ENCODE results near the gene ATAD2B.
"Not testable (repeated sequence)": the region's sequence is repeated elsewhere in the genome, so short reads cannot be mapped to it uniquely, and the experiment has no call there.

The ATAD2B gene

GRCh38 chr2:23723029-23723428 lies 203.9 kb downstream of the ATAD2B start:
- DNase-seq, result not testable (repeated sequence)

GRCh38 chr2:23722255-23722654 lies 204.7 kb downstream of the ATAD2B start:
- DNase-seq, result no peak

GRCh38 chr2:23721454-23721826 lies 205.5 kb downstream of the ATAD2B start:
- DNase-seq, result no peak

GRCh38 chr2:23720705-23721453 lies 206.0 kb downstream of the ATAD2B start:
- no peak for DNase-seq

- DNase-seq, result no peak
Observed at GRCh38 chr2:23719716-23720115, 207.2 kb downstream of the ATAD2B start.

GRCh38 chr2:23718931-23719700 lies 207.8 kb downstream of the ATAD2B start:
- no peak for DNase-seq

- no peak for DNase-seq
Observed at GRCh38 chr2:23713351-23713750, 213.6 kb downstream of the ATAD2B start.

- DNase-seq, result no peak
Observed at GRCh38 chr2:23712756-23713151, 214.2 kb downstream of the ATAD2B start.

GRCh38 chr2:23711979-23712755 lies 214.8 kb downstream of the ATAD2B start:
- no peak for DNase-seq

- DNase-seq, result no peak
Observed at GRCh38 chr2:23709311-23709710, 217.6 kb downstream of the ATAD2B start.

GRCh38 chr2:23708771-23709170 lies 218.2 kb downstream of the ATAD2B start:
- DNase-seq, result no peak

GRCh38 chr2:23707096-23707495 lies 219.8 kb downstream of the ATAD2B start:
- no peak for DNase-seq

- DNase-seq, result no peak
Observed at GRCh38 chr2:23706613-23707078, 220.3 kb downstream of the ATAD2B start.

GRCh38 chr2:23705771-23706612 lies 220.9 kb downstream of the ATAD2B start:
- DNase-seq, result no peak

- DNase-seq, result no peak
Observed at GRCh38 chr2:23703583-23704385, 223.1 kb downstream of the ATAD2B start.

- DNase-seq, result no peak
Observed at GRCh38 chr2:23703037-23703582, 223.8 kb downstream of the ATAD2B start.

GRCh38 chr2:23700627-23701026 lies 226.3 kb downstream of the ATAD2B start:
- no peak for DNase-seq

- DNase-seq, result no peak
Observed at GRCh38 chr2:23699580-23699925, 227.4 kb downstream of the ATAD2B start.

GRCh38 chr2:23698721-23699579 lies 228.0 kb downstream of the ATAD2B start:
- DNase-seq, result no peak
